ENCODE results near the gene ST3GAL3. TPM values are rescaled to one million over a fixed set of nuclear protein-coding genes. Genes with fewer than 3 reads are reported as not detected.

ST3GAL3 gene
- polyA plus RNA-seq, 1 donor (not counting 4 experiments of a cell fraction or from before 2014, with no cell fraction given): 10.0 TPM

DNA sequence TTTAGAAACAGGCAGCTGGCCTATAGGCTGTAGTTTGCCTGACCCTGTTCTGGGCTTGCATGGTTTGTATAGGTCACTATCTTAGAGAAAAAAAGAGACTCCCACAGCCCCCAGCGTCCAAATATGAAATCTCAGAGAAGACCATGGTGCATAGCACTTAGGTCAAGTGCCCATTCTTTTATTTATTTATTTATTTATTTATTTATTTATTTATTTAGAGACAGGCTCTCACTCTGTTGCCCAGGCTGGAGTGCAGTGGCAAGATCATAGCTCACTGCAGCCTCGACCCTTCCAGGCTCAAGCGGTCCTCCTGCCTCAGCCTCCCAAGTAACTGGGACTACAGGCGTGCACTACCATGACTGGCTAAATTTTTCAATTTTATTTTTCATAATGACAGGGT is 175.4 kb downstream of the ST3GAL3 start:
- Histone ChIP-seq H3K9me1 (ENCODE audit: control insufficient read depth, extremely low read depth, insufficient read depth, low read length) (no peaks in the 10 kb centered on the region), H3K4me1 (ENCODE audit: control insufficient read depth, extremely low read depth, insufficient read depth, low read length) (peaks cover 65% of the 10 kb centered on the region), H3K4me3 (ENCODE audit: control insufficient read depth in 2 of 3, extremely low read depth in 1 of 3, insufficient read depth in 2 of 3, low read depth in 1 of 3, low read length in 3 of 3) (no peak overlapping the region), H3K79me2 (ENCODE audit: control insufficient read depth, insufficient read depth, low read length) (no peaks in the 10 kb centered on the region), H3K9ac (ENCODE audit: control insufficient read depth, extremely low read depth, insufficient read depth, low read length) (no peak overlapping the region), H2AFZ (ENCODE audit: control insufficient read depth, low read length) (no peak overlapping the region), H3K36me3 (ENCODE audit: control insufficient read depth in 2 of 2, extremely low read depth in 1 of 2, insufficient read depth in 2 of 2, low read length in 2 of 2) (no peaks in the 10 kb centered on the region), H3K27me3 (ENCODE audit: control insufficient read depth, extremely low read depth, insufficient read depth, low read length) (no peaks in the 10 kb centered on the region), H3K27ac (ENCODE audit: control insufficient read depth, insufficient read depth, low read length) (no peak overlapping the region), H3K4me2 (ENCODE audit: control insufficient read depth, extremely low read depth, insufficient read depth, low read depth, low read length) (no peak overlapping the region), H3K9me3 (ENCODE audit: control insufficient read depth, low read depth, low read length) (no peaks in the 10 kb centered on the region), H4K20me1 (ENCODE audit: control insufficient read depth, extremely low read depth, insufficient read depth, low read length) (no peaks in the 10 kb centered on the region)
- FAIRE-seq (no peak), DNase-seq (ENCODE audit: low read depth, low spot score) (no peak)
- dilution Hi-C loops (cut with MboI; ENCODE audit: extremely low pct_ligation_motif_present, low sequenced_read_pairs): no loop called here
- TF ChIP-seq, protein P1, sequence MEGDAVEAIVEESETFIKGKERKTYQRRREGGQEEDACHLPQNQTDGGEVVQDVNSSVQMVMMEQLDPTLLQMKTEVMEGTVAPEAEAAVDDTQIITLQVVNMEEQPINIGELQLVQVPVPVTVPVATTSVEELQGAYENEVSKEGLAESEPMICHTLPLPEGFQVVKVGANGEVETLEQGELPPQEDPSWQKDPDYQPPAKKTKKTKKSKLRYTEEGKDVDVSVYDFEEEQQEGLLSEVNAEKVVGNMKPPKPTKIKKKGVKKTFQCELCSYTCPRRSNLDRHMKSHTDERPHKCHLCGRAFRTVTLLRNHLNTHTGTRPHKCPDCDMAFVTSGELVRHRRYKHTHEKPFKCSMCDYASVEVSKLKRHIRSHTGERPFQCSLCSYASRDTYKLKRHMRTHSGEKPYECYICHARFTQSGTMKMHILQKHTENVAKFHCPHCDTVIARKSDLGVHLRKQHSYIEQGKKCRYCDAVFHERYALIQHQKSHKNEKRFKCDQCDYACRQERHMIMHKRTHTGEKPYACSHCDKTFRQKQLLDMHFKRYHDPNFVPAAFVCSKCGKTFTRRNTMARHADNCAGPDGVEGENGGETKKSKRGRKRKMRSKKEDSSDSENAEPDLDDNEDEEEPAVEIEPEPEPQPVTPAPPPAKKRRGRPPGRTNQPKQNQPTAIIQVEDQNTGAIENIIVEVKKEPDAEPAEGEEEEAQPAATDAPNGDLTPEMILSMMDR (optimal IDR thresholded peaks at IDR 0.05 in 1 of 3, IDR thresholded peaks at IDR 0.05 in 1 of 3, conservative IDR thresholded peaks at IDR 0.05 in 1 of 3; ENCODE audit: extremely low read depth in 1 of 3, insufficient read depth in 2 of 3, low read length in 3 of 3): no peak
- TF ChIP-seq EZH2 (IDR thresholded peaks at IDR 0.05; ENCODE audit: low read length): no peak

- dilution Hi-C loops (cut with MboI; ENCODE audit: extremely low pct_ligation_motif_present, low sequenced_read_pairs): no loop called here
These were observed 176.0 kb downstream of the ST3GAL3 start for GRCh38 chr1:43883321-43883720.

More at GRCh38 chr1:43883321-43883720, 176.0 kb downstream of the ST3GAL3 start:
- Histone ChIP-seq H3K27me3 (ENCODE audit: control insufficient read depth, extremely low read depth, insufficient read depth, low read length) (no peaks in the 10 kb centered on the region), H3K27ac (ENCODE audit: control insufficient read depth, insufficient read depth, low read length) (no peak overlapping the region), H2AFZ (ENCODE audit: control insufficient read depth, low read length) (no peak overlapping the region), H3K4me1 (ENCODE audit: control insufficient read depth, extremely low read depth, insufficient read depth, low read length) (peaks cover 64% of the 10 kb centered on the region), H3K36me3 (ENCODE audit: control insufficient read depth in 2 of 2, extremely low read depth in 1 of 2, insufficient read depth in 2 of 2, low read length in 2 of 2) (no peaks in the 10 kb centered on the region), H3K9me3 (ENCODE audit: control insufficient read depth, low read depth, low read length) (no peaks in the 10 kb centered on the region), H3K79me2 (ENCODE audit: control insufficient read depth, insufficient read depth, low read length) (no peaks in the 10 kb centered on the region), H3K9ac (ENCODE audit: control insufficient read depth, extremely low read depth, insufficient read depth, low read length) (no peak overlapping the region), H3K4me2 (ENCODE audit: control insufficient read depth, extremely low read depth, insufficient read depth, low read depth, low read length) (no peak overlapping the region), H4K20me1 (ENCODE audit: control insufficient read depth, extremely low read depth, insufficient read depth, low read length) (no peaks in the 10 kb centered on the region), H3K4me3 (ENCODE audit: control insufficient read depth in 2 of 3, extremely low read depth in 1 of 3, insufficient read depth in 2 of 3, low read depth in 1 of 3, low read length in 3 of 3) (no peak overlapping the region), H3K9me1 (ENCODE audit: control insufficient read depth, extremely low read depth, insufficient read depth, low read length) (no peaks in the 10 kb centered on the region)
- DNase-seq (ENCODE audit: low read depth, low spot score): no peak
- TF ChIP-seq, protein P1 (optimal IDR thresholded peaks at IDR 0.05 in 1 of 3, IDR thresholded peaks at IDR 0.05 in 1 of 3, conservative IDR thresholded peaks at IDR 0.05 in 1 of 3; ENCODE audit: extremely low read depth in 1 of 3, insufficient read depth in 2 of 3, low read length in 3 of 3): no peak
- no peak for TF ChIP-seq EZH2 (IDR thresholded peaks at IDR 0.05; ENCODE audit: low read length)
- FAIRE-seq: peak; percentile 86

Measured in keratinocyte (primary cell).